ENCODE results near the gene CHERP. TPM values are rescaled to one million over a fixed set of nuclear protein-coding genes. Genes with fewer than 3 reads are reported as not detected.

The CHERP gene
- total and polyA plus RNA-seq, 2 of the 13 experiments (the other 11 are each of a cell fraction or from before 2014, with no cell fraction given) = 4.3 to 5.4 TPM

GRCh38 chr19:16542045-16542909 is at the start of gene CHERP (continued):
- TF ChIP-seq ZBTB40 (IDR thresholded peaks at IDR 0.05) (peak; percentile 63), ZBTB40 (CRISPR knock-in tag; IDR thresholded peaks at IDR 0.05) (peak; percentile 48; the same call in 1 of the 2 replicates), ZNF792 (CRISPR knock-in tag; IDR thresholded peaks at IDR 0.05) (no peak), ZNF713 (CRISPR knock-in tag; IDR thresholded peaks at IDR 0.05) (no peak), ZNF18 (CRISPR knock-in tag; IDR thresholded peaks at IDR 0.05; ENCODE audit: insufficient replicate concordance) (no peak), NFKB2 (CRISPR knock-in tag; IDR thresholded peaks at IDR 0.05; ENCODE audit: borderline replicate concordance) (no peak; the same call in 1 of the 2 replicates), SUZ12 (IDR thresholded peaks at IDR 0.05; ENCODE audit: low read depth, low read length) (no peak), RFX5 (IDR thresholded peaks at IDR 0.05; ENCODE audit: low read depth, low read length) (peak; percentile 9; the same call in 1 of the 2 replicates), POGZ (CRISPR knock-in tag; IDR thresholded peaks at IDR 0.05) (peak; percentile 53; the same call in 1 of the 2 replicates), FIP1L1 (IDR thresholded peaks at IDR 0.05; ENCODE audit: borderline replicate concordance, insufficient read depth, low read depth, low read length) (no peak), ZNF431 (CRISPR knock-in tag; IDR thresholded peaks at IDR 0.05; ENCODE audit: borderline replicate concordance, low read depth) (no peak), TCF7L2 (IDR thresholded peaks at IDR 0.05; ENCODE audit: low read depth, low read length) (no peak), ZNF788 (CRISPR knock-in tag; IDR thresholded peaks at IDR 0.05; ENCODE audit: borderline replicate concordance) (no peak; the same call in 1 of the 2 replicates)
- TF ChIP-seq, protein P1, sequence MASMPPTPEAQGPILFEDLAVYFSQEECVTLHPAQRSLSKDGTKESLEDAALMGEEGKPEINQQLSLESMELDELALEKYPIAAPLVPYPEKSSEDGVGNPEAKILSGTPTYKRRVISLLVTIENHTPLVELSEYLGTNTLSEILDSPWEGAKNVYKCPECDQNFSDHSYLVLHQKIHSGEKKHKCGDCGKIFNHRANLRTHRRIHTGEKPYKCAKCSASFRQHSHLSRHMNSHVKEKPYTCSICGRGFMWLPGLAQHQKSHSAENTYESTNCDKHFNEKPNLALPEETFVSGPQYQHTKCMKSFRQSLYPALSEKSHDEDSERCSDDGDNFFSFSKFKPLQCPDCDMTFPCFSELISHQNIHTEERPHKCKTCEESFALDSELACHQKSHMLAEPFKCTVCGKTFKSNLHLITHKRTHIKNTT (CRISPR knock-in tag; IDR thresholded peaks at IDR 0.05) = no peak
- TF ChIP-seq, protein P2, sequence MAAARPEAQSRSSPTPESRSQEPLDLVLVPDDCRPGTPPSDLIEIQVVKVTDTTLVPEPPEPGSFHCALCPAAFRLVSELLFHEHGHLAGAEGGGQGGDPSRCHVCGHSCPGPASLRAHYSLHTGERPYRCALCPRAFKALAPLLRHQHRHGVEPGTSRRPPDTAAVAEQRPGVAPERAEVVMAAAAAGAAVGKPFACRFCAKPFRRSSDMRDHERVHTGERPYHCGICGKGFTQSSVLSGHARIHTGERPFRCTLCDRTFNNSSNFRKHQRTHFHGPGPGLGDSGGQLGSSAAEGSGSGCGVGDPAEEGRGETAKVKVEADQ (CRISPR knock-in tag; IDR thresholded peaks at IDR 0.05; ENCODE audit: borderline replicate concordance) = 0 out of 2 replicates have a peak, but pooled peaks have one; percentile 18

Data from HepG2 (cell line).